CD4-positive, alpha-beta T cell treated with Interleukin-6 at 100 ng/mL for 8 hours (primary cell): Measurements from ENCODE around the gene ATG13.
A peak's percentile ranks its signal among the peaks of the same experiment; 100 is the strongest.
"Not testable (repeated sequence)": the region's sequence is repeated elsewhere in the genome, so short reads cannot be mapped to it uniquely, and the experiment has no call there.

Experiments
- DNase-seq: peaks from one replicate; pipeline ENCODE4 v3.0.0-alpha.2; 2020; ENCODE audit warnings: mixed read lengths, low spot score

ATG13 gene

GRCh38 chr11:46617134-46617971, at the start of gene ATG13, which contains the start of gene HARBI1:
ATG13 (plus strand) TSS chr11:46617553; CDS start chr11:46644292, 26,739 bp downstream.
HARBI1 (minus strand) TSS chr11:46617227; CDS start chr11:46616237, 990 bp downstream.
- DNase-seq = peak; percentile 89

- DNase-seq = no peak
These were observed 46.5 kb upstream of the ATG13 start for GRCh38 chr11:46570790-46571398.

- no peak for DNase-seq
These were observed 42.7 kb upstream of the ATG13 start for GRCh38 chr11:46574656-46575055.

GRCh38 chr11:46577058-46577457, 40.3 kb upstream of the ATG13 start:
- DNase-seq = no peak

- DNase-seq = no peak
These were observed 34.8 kb upstream of the ATG13 start for GRCh38 chr11:46582588-46582987.

DNA sequence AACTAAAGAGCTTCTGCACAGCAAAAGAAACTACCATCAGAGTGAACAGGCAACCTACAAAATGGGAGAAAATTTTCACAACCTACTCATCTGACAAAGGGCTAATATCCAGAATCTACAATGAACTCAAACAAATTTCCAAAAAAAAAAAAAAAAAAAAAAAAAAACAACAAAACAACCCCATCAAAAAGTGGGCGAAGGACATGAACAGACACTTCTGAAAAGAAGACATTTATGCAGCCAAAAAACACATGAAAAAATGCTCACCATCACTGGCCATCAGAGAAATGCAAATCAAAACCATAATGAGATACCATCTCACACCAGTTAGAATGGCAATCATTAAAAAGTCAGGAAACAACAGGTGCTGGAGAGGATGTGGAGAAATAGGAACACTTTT, 33.8 kb upstream of the ATG13 start:
- not testable (repeated sequence) for DNase-seq

DNA sequence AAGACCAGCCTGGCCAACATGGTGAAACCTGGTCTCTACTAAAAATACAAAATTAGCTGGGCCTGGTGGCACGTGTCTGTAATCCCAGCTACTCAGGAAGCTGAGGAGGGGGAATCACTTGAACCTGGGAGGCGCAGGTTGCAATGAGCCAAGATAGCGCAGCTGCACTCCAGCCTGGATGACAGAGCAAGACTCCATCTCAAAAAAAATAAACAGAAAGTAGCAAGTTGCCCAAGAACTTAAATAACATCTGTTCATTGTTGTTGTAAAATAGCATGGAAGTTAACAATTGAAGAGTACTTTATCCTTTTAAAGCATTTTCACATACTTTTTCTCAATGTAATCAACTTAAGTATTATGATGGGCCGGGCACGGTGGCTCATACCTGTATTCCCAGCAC, 29.2 kb upstream of the ATG13 start:
- no peak for DNase-seq

DNA sequence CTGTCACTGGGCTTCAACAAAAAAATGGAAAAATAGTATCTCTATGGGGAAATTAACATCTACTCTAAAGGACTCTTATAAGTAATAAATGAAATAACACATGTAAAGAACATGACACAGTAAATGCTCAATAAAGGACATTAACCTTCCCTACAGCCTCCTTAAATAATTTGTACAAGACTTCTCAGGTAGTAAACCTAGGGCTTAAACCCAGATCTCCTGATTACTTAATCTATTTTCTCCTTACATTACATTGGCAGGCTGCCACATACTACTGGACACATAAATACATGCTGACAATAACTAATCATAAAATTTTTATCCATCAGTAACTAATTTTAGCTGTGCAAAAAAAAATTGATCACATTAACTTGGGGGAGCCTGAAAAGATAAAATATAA, 28.4 kb upstream of the ATG13 start:
- no peak for DNase-seq

DNA sequence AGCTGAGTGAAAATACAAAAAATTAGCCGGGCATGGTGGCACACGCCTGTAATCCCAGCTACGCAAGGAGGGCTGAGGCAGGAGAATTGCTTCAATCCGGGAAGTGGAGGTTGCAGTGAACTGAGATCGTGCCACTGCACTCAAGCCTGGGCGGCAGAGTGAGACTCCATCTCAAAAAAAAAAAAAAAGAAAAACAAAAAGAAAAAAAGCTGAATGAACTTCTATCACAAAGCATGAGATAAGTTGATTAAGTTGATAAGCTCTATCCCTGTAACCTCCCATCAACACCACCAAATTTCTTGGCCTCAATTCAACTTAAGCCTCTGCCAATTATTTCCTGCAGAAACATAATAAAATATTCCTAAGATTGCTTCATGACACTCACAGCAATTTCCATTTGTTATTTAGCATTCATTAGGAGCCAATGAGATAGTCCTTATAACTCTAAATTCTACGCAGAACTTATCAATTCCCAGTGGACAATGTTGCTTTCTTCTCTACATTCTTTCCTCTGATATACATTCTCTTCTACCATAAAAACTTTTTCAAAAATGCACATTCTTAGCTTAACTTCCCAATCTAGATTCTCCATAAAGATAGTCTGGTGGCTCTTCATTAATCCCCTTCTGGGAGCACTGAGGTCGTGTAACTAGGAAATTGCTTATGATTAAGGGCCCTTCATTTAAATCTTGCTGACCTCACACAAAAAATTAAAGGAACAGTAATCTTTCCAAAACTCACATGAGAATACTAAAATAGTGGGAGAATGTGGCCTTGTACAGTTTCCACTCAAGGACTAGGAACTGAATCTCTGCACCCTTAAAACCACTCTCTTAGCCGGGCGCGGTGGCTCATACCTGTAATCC, 26.4 kb upstream of the ATG13 start:
- DNase-seq = no peak

- DNase-seq = peak; percentile 78
These were observed 23.6 kb upstream of the ATG13 start, which contains the start of gene AMBRA1 for GRCh38 chr11:46593550-46594373. AMBRA1 (minus strand) TSS chr11:46594023; CDS start chr11:46548380, 45,643 bp downstream.

DNA sequence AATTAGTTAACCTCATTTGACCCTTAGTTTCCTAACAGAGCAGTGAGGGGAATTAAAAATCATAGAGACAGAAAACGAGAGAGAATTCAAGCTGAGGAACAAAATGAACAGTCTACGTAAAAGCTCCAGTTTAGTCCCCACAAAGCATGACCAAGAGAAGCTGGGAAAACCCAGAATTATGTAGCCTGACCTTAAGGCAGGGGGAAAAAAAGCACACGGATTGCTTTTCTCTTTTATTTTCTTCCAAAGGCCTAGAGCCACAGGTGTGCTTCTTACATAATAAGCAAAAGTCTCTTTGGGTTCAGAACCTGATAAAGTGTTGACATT, 23.0 kb upstream of the ATG13 start:
- DNase-seq = no peak

DNA sequence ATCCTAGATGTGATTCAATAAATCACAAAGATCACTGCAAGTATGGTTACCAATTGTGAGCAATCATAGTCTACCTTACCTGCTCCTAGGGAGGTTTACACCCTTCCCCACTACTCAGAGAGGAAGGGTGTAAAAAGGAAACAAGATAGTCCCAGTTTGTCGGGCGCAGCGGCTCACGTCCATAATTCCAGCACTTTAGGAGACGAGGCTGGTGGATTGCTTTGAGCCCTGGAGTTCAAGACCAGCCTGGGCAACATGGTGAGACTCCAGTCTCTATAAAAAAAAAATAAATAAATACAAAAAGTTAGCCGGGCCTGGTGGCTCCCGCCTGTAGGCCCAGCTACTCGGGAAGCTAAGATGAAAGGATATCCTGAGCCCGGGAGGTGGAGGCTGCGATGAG, 22.6 kb upstream of the ATG13 start:
- DNase-seq = no peak

DNA sequence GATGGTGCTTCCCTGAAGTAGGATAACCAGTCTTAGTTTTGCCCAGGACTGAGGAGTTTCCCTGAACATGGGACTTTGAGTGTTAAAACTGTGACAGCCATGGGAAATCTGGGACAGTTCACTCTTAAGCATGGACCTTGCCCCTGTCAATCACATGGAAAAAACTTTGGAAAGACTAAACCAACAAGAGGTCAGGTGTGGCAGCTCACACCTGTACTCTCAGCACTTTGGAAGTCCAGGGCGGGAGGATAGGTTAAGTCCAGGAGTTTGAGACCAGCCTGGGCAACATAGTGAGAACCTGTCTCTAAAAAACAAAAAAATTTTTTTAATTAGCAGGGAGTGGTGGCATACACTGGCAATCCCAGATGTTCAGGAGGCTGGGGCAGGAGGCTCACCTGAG, 20.2 kb upstream of the ATG13 start:
- no peak for DNase-seq

DNA sequence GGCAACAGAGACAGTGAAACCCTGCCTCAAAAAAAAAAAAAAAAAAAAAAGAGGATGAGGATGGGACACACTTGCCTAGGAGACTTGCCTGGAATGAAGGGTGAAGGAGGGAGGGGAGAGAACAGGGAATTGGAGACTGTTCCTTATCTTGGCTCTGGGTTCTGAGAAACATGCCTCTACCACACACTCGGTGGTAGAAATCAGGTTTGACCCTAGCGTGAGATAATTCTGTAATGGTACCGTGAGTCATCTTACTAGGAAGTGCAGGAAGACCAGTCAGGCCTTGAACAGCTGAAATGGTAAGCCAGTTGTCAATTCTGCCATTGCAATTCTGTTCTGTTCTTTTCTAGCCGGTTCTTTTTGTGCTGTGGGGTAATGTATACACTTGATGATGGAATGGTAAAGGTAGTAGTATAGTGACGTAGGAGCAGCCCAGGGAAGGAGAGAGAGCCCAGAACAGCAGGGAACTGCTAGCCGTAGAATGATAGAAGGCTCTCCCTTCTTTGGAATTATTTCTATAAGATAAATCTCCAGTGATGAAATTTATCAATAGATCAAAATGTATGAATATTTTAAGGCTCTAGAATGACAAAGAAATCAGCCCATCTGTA, 19.6 kb upstream of the ATG13 start:
- no peak for DNase-seq

DNA sequence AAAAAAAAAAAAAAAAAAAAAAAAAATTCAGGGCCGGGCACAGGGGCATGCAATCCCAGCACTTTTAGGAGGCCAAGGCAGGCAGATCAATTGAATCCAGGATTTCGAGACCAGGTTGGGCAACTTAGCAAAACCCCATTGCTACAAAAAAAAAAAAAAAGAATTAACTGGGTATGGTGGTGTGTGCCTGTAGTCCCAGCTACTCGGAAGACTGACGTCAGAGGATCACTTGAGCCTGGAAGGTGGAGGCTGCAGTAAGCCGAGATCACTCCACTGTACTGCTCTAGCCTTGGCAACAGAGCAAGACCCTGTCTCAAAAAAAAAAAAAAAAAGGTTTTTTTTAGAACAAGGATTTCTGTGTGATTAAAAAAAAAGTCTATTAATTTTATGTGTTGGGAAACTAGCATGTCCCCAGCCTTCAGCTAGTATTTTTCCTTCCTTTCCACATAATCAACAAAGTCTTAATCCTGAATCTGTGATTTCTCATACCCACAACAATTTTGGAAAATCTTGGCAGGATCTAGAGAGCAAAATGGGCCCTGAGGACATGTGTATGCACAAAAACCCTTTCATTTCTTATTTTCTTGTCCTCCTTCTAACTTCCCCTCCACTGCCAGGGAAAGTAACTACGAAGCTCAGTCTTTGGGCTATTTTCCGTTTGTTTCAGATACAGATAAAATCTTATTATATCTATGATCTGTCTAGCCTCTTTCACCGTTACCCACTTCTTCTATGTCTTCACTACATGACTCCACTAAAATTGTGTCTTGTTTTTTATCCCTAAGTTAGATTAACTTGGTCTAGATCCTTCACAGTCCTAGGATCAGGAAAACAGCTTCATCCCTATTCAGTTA, 17.8 kb upstream of the ATG13 start:
- DNase-seq = no peak

GRCh38 chr11:46600194-46600960, 17.0 kb upstream of the ATG13 start:
- DNase-seq = no peak

GRCh38 chr11:46601129-46601528, 16.2 kb upstream of the ATG13 start:
- no peak for DNase-seq

- no peak for DNase-seq
These were observed 13.5 kb upstream of the ATG13 start for GRCh38 chr11:46603704-46604308.

GRCh38 chr11:46604796-46605195, 12.6 kb upstream of the ATG13 start:
- no peak for DNase-seq
